ENCODE results near the gene SKAP1. TPM values are rescaled to one million over a fixed set of nuclear protein-coding genes. Genes with fewer than 3 reads are reported as not detected.
"Not testable (repeated sequence)": the region's sequence is repeated elsewhere in the genome, so short reads cannot be mapped to it uniquely, and the experiment has no call there.

The SKAP1 gene
- total and polyA plus RNA-seq, 4 donors: 4.4 to 36.1 (median 24.7) TPM

- 83% methylated on average over 1 of the region's 2 CpGs for WGBS (ENCODE audit: insufficient coverage)
- Histone ChIP-seq H3K27me3 (ENCODE audit: control insufficient read depth, insufficient read depth, low read length) (no peaks in the 10 kb centered on the region), H3K36me3 (ENCODE audit: control insufficient read depth, insufficient read depth, low read length) (no peaks in the 10 kb centered on the region), H3K4me3 (ENCODE audit: low read depth, low read length) (no peak overlapping the region), H3K4me1 (ENCODE audit: control insufficient read depth, insufficient read depth, low read length) (no peaks in the 10 kb centered on the region), H3K9me3 (ENCODE audit: control insufficient read depth, insufficient read depth, low read length) (no peaks in the 10 kb centered on the region), H3K27ac (ENCODE audit: low read depth, low read length) (no peak overlapping the region)
- DNase-seq (ENCODE audit: low read depth in 4 of 6, low spot score in 6 of 6): no peak
Measured at GRCh38 chr17:48246612-48247011, 183.4 kb downstream of the SKAP1 start.

- H3K27me3 ChIP-seq (ENCODE audit: control insufficient read depth, insufficient read depth, low read length); H3K27ac ChIP-seq (ENCODE audit: low read depth, low read length); H3K9me3 ChIP-seq (ENCODE audit: control insufficient read depth, insufficient read depth, low read length); H3K36me3 ChIP-seq (ENCODE audit: control insufficient read depth, insufficient read depth, low read length); H3K4me1 ChIP-seq (ENCODE audit: control insufficient read depth, insufficient read depth, low read length); H3K4me3 ChIP-seq (ENCODE audit: low read depth, low read length); DNase-seq (ENCODE audit: low read depth in 4 of 6, low spot score in 6 of 6): not testable (repeated sequence)
- 100% methylated on average over 2 of the region's 5 CpGs for WGBS (ENCODE audit: insufficient coverage)
Measured at GRCh38 chr17:48245465-48246033, 184.5 kb downstream of the SKAP1 start.

- no peak for DNase-seq (ENCODE audit: low read depth in 4 of 6, low spot score in 6 of 6)
- no peaks in the 10 kb centered on the region for H3K9me3 ChIP-seq (ENCODE audit: control insufficient read depth, insufficient read depth, low read length)
- no peaks in the 10 kb centered on the region for H3K27me3 ChIP-seq (ENCODE audit: control insufficient read depth, insufficient read depth, low read length)
- no peak overlapping the region for H3K4me3 ChIP-seq (ENCODE audit: low read depth, low read length)
- no CpG with 5 or more reads among the region's 1 CpG for whole genome bisulfite sequencing (ENCODE audit: insufficient coverage)
- no peaks in the 10 kb centered on the region for H3K4me1 ChIP-seq (ENCODE audit: control insufficient read depth, insufficient read depth, low read length)
- no peak overlapping the region for H3K27ac ChIP-seq (ENCODE audit: low read depth, low read length)
- H3K36me3 ChIP-seq (ENCODE audit: control insufficient read depth, insufficient read depth, low read length): no peaks in the 10 kb centered on the region
Measured at GRCh38 chr17:48244814-48245213, 185.2 kb downstream of the SKAP1 start.

- peak in 1 of 6 donors; percentile 45 for DNase-seq (ENCODE audit: low read depth in 4 of 6, low spot score in 6 of 6)
- no peaks in the 10 kb centered on the region for H3K36me3 ChIP-seq (ENCODE audit: control insufficient read depth, insufficient read depth, low read length)
- 20% methylated on average over 2 of the region's 3 CpGs for WGBS (ENCODE audit: insufficient coverage)
Measured at GRCh38 chr17:48244121-48244711, 185.8 kb downstream of the SKAP1 start.

GRCh38 chr17:48241770-48242497, 188.1 kb downstream of the SKAP1 start:
- peak in 1 of 6 donors; percentile 81 for DNase-seq (ENCODE audit: low read depth in 4 of 6, low spot score in 6 of 6)
- Histone ChIP-seq H3K27ac (ENCODE audit: low read depth, low read length) (no peak overlapping the region), H3K27me3 (ENCODE audit: control insufficient read depth, insufficient read depth, low read length) (no peaks in the 10 kb centered on the region), H3K4me3 (ENCODE audit: low read depth, low read length) (no peak overlapping the region), H3K4me1 (ENCODE audit: control insufficient read depth, insufficient read depth, low read length) (no peaks in the 10 kb centered on the region), H3K36me3 (ENCODE audit: control insufficient read depth, insufficient read depth, low read length) (no peaks in the 10 kb centered on the region), H3K9me3 (ENCODE audit: control insufficient read depth, insufficient read depth, low read length) (no peaks in the 10 kb centered on the region)
- WGBS (ENCODE audit: insufficient coverage): 35% methylated on average over 3 of the region's 7 CpGs

More at GRCh38 chr17:48244121-48244711, 185.8 kb downstream of the SKAP1 start:
- Histone ChIP-seq H3K27ac (ENCODE audit: low read depth, low read length) (no peak overlapping the region), H3K4me3 (ENCODE audit: low read depth, low read length) (no peak overlapping the region), H3K27me3 (ENCODE audit: control insufficient read depth, insufficient read depth, low read length) (no peaks in the 10 kb centered on the region), H3K9me3 (ENCODE audit: control insufficient read depth, insufficient read depth, low read length) (no peaks in the 10 kb centered on the region), H3K4me1 (ENCODE audit: control insufficient read depth, insufficient read depth, low read length) (no peaks in the 10 kb centered on the region)

GRCh38 chr17:48241131-48241591, 188.9 kb downstream of the SKAP1 start:
- Histone ChIP-seq H3K4me1 (ENCODE audit: control insufficient read depth, insufficient read depth, low read length) (no peaks in the 10 kb centered on the region), H3K27ac (ENCODE audit: low read depth, low read length) (no peak overlapping the region), H3K27me3 (ENCODE audit: control insufficient read depth, insufficient read depth, low read length) (no peaks in the 10 kb centered on the region), H3K36me3 (ENCODE audit: control insufficient read depth, insufficient read depth, low read length) (no peaks in the 10 kb centered on the region), H3K4me3 (ENCODE audit: low read depth, low read length) (no peak overlapping the region), H3K9me3 (ENCODE audit: control insufficient read depth, insufficient read depth, low read length) (no peaks in the 10 kb centered on the region)
- WGBS (ENCODE audit: insufficient coverage): 20% methylated on average over 1 of the region's 1 CpG
- DNase-seq (ENCODE audit: low read depth in 4 of 6, low spot score in 6 of 6): peak in 2 of 6 donors; percentile 43 to 45

GRCh38 chr17:48240562-48241130, 189.4 kb downstream of the SKAP1 start:
- H3K27ac ChIP-seq (ENCODE audit: low read depth, low read length): peak overlapping the region; percentile 19
- no peaks in the 10 kb centered on the region for H3K9me3 ChIP-seq (ENCODE audit: control insufficient read depth, insufficient read depth, low read length)
- H3K4me1 ChIP-seq (ENCODE audit: control insufficient read depth, insufficient read depth, low read length): no peaks in the 10 kb centered on the region
- WGBS (ENCODE audit: insufficient coverage): 43% methylated on average over 1 of the region's 2 CpGs
- H3K36me3 ChIP-seq (ENCODE audit: control insufficient read depth, insufficient read depth, low read length): no peaks in the 10 kb centered on the region
- H3K4me3 ChIP-seq (ENCODE audit: low read depth, low read length): no peak overlapping the region
- no peaks in the 10 kb centered on the region for H3K27me3 ChIP-seq (ENCODE audit: control insufficient read depth, insufficient read depth, low read length)
- DNase-seq (ENCODE audit: low read depth in 4 of 6, low spot score in 6 of 6): peak in 1 of 6 donors; percentile 22

- 57% methylated on average over 1 of the region's 2 CpGs for WGBS (ENCODE audit: insufficient coverage)
Measured at GRCh38 chr17:48240122-48240521, 189.9 kb downstream of the SKAP1 start.

GRCh38 chr17:48239603-48239995, 190.4 kb downstream of the SKAP1 start:
- no peaks in the 10 kb centered on the region for H3K9me3 ChIP-seq (ENCODE audit: control insufficient read depth, insufficient read depth, low read length)
- DNase-seq (ENCODE audit: low read depth in 4 of 6, low spot score in 6 of 6): peak in 1 of 6 donors; percentile 68
- H3K4me1 ChIP-seq (ENCODE audit: control insufficient read depth, insufficient read depth, low read length): no peaks in the 10 kb centered on the region
- H3K27me3 ChIP-seq (ENCODE audit: control insufficient read depth, insufficient read depth, low read length): no peaks in the 10 kb centered on the region
- H3K4me3 ChIP-seq (ENCODE audit: low read depth, low read length): no peak overlapping the region
- H3K27ac ChIP-seq (ENCODE audit: low read depth, low read length): no peak overlapping the region
- H3K36me3 ChIP-seq (ENCODE audit: control insufficient read depth, insufficient read depth, low read length): no peaks in the 10 kb centered on the region
- WGBS (ENCODE audit: insufficient coverage): no CpG with 5 or more reads among the region's 1 CpG

More at GRCh38 chr17:48240122-48240521, 189.9 kb downstream of the SKAP1 start:
- H3K4me1 ChIP-seq (ENCODE audit: control insufficient read depth, insufficient read depth, low read length): no peaks in the 10 kb centered on the region
- peak overlapping the region; percentile 19 for H3K27ac ChIP-seq (ENCODE audit: low read depth, low read length)
- H3K4me3 ChIP-seq (ENCODE audit: low read depth, low read length): no peak overlapping the region
- DNase-seq (ENCODE audit: low read depth in 4 of 6, low spot score in 6 of 6): peak in 1 of 6 donors; percentile 80
- H3K36me3 ChIP-seq (ENCODE audit: control insufficient read depth, insufficient read depth, low read length): no peaks in the 10 kb centered on the region
- no peaks in the 10 kb centered on the region for H3K9me3 ChIP-seq (ENCODE audit: control insufficient read depth, insufficient read depth, low read length)
- no peaks in the 10 kb centered on the region for H3K27me3 ChIP-seq (ENCODE audit: control insufficient read depth, insufficient read depth, low read length)
